22Rv1 (cell line): Measurements from ENCODE around the gene SLC25A26.

Experiments
- H3K27ac ChIP-seq: fragments of 450-650 bp; 2 replicates; pipeline ENCODE4 v1.5.1; 2017
- ZFX ChIP-seq: fragments of 450-650 bp; IDR thresholded peaks from 2 replicates; pipeline ENCODE4 v1.6.1; 2017; ENCODE audit warnings: antibody characterized with exemption, borderline replicate concordance
- TF ChIP-seq, protein P1 (sequence below): fragments of 450-650 bp; IDR thresholded peaks from 2 replicates; pipeline ENCODE4 v1.5.1; 2017; ENCODE audit warnings: mild to moderate bottlenecking

Gene SLC25A26

DNA sequence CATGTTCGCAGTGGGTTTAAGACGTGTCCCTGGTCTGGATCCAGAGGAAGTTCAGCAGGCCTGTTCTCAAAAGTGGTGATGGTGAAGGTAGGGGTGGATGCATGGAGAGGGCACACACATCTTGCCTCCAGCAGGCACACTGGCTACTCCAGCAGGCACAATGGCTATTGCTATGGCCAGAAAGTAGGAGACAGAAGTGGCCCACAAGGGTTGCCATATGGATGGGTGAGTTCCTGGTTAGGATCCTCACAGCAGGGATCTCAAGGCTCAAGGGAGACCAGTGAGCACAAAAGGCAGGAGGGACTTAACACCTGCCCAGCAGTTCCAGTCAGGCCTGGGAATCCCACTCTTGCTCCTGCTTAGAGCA lies 172.1 kb downstream of the SLC25A26 start:
- no peak overlapping the region for H3K27ac ChIP-seq
- TF ChIP-seq, protein P1, sequence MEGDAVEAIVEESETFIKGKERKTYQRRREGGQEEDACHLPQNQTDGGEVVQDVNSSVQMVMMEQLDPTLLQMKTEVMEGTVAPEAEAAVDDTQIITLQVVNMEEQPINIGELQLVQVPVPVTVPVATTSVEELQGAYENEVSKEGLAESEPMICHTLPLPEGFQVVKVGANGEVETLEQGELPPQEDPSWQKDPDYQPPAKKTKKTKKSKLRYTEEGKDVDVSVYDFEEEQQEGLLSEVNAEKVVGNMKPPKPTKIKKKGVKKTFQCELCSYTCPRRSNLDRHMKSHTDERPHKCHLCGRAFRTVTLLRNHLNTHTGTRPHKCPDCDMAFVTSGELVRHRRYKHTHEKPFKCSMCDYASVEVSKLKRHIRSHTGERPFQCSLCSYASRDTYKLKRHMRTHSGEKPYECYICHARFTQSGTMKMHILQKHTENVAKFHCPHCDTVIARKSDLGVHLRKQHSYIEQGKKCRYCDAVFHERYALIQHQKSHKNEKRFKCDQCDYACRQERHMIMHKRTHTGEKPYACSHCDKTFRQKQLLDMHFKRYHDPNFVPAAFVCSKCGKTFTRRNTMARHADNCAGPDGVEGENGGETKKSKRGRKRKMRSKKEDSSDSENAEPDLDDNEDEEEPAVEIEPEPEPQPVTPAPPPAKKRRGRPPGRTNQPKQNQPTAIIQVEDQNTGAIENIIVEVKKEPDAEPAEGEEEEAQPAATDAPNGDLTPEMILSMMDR = no peak
- TF ChIP-seq ZFX = no peak

DNA sequence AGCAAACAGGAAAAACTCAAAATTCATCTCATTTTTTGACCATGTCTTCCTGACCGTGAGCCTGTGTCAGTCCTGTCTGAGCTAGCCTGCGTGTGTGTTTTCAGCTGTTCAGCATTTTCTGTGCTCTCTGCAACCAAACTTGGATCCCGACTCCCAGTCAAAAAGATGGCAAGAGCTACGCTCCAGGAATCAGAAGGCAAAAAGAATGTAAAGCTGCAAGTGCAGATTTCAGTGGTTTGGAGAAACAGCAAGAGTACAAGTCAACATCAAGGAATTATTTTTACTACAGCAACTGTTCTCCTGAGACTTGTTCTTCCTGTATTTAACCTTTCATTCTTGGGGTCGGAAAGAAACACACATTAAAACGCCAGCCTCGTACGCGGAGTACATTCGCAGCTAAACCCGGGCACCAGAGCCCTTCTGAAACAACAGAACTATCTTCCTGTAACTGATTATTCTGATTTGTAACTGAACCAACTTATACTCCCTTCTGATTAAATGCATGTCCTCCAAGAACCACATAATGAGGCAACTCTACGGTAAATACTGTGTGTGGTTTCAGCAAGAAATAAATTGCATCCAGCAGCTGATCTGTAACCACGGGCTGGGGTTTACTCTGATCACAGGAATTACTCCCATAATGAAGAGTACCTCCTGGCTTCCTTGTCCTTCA lies 172.7 kb downstream of the SLC25A26 start:
- TF ChIP-seq, protein P1 = no peak
- TF ChIP-seq ZFX = no peak
- no peak overlapping the region for H3K27ac ChIP-seq

DNA sequence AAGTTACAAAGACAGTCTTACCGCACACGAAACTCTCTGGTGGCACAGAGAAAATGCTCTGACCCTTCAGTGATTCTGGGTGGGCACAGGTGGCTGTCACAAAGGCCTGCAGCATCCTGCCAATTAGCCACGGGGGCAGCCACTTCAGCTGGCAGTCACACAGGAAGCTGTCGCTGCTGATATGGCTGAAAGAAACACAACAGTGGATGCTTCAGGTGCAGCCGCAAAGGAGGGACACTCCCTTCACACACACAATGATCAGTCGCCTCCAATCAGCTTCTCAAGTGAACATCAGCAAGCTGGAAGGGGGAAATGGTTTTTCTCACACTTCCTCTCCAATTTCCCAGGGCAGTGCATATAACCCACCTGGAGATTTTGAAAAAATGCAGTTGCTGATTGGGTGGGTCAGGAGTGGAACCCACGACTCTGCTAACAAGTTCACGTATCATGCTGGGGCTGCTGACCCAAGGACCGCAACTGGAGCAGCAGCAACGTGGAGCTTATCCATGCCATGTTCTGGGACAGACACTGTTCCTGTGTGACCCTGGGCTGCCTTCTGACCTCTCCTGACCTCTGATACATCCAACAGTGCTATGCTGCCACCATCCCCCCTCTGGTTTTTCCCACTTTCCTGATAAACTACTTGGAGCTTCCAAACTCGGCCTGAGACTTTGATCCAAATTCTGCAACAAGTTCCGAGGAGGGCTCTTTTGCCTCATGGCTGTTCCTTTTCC lies 173.4 kb downstream of the SLC25A26 start:
- TF ChIP-seq, protein P1 = no peak
- no peak for TF ChIP-seq ZFX
- H3K27ac ChIP-seq = no peak overlapping the region

DNA sequence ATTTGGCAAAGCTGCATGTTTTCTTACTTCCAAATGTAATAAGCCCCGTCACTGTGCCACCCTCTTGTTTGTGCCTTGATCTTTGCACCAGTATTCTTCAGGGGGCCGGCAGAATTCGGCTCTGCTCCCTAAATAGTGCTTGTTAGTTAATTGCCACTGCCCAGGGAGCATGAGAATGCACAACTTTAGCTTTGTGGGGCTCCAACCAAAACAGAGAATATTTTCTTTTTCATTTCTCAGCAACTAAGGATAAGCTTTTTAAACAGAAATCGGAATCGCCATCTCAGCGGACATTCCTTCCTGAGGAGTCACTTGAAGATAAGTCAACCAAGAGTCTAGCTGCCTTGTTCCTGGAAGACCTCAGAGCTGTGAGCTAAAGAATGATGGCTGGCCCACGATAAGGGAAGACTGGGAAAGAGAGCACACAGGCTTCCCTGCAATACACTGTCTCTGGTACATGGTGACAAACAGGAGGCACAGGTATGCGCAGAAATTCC lies 174.0 kb downstream of the SLC25A26 start:
- H3K27ac ChIP-seq = no peak overlapping the region
- TF ChIP-seq ZFX = no peak
- TF ChIP-seq, protein P1 = no peak

DNA sequence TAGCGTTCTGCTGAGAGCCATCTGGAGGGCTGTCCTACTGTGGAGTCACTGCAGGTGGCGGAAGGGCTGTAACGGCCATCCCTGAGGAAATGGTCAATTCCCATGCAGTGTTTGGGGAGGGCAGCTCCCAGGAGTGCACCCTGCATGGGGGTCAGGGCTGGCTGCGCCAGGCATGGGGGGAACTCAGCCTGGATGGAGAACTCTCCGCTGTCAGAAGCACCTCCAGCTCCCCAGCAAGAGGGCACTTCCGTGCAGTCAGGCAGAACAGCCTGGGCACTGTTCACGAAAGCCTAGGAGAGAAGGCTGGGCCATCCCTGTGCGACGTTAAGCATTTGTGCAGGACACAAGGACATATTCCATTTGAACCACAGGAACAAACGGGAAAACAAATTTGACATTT lies 174.8 kb downstream of the SLC25A26 start:
- H3K27ac ChIP-seq = no peak overlapping the region
- no peak for TF ChIP-seq ZFX
- TF ChIP-seq, protein P1 = no peak

DNA sequence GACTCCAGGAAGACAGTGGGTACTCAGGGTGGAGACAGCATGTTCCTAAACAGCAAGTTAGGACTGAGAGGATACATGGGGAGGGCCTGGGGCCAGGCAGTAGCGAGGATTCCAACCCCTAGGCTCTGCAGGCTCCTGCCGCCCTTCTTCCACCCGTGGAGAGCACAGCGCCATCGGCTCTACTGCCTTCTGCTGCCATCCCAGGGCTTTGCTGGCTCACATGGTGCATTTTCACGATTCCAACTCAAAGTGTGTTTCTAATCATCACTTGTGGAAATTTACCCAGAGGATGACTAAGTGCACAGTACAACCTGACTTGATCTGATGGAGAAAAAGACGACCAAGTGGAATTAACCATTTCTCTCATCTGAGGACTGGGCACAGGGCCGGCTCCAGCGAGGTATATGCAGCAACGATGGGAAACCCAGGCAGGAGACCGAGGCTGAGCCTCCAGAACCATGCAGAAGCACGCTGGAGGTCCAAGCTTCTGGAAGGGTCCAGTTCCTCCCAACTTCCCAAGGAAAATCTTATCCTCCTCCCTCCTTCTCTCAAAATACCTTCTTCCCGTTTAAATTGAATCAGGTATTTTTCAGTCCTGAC lies 175.5 kb downstream of the SLC25A26 start:
- TF ChIP-seq, protein P1 = no peak
- no peak for TF ChIP-seq ZFX
- no peak overlapping the region for H3K27ac ChIP-seq

DNA sequence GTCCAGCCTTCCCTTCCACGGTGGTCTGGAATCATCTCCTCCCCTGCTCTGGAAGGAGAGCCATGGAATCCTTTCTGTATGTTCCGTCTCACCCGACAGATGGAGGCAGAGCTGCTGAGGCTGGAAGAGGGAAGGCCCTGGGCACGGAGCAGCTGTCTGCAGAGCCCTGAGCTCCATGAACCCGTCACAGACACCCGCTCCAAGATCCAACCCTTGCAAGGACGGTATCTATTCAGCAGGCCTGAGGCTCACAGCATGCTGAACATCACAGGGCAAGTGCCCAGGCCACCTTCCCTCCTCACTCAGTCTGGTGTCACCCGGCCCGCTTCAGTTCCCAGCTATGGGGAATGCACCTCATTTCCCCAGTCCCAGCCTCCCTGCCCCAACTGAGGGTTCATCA lies 176.1 kb downstream of the SLC25A26 start:
- TF ChIP-seq, protein P1 = no peak
- no peak for TF ChIP-seq ZFX
- no peak overlapping the region for H3K27ac ChIP-seq
